Kidney (tissue), 14 donors: ENCODE measurements around the gene UNC13B. TPM values are rescaled to one million over a fixed set of nuclear protein-coding genes. Genes with fewer than 3 reads are reported as not detected.

Experiments
- DNase-seq, 5 donors: peaks; one replicate each; pipeline ENCODE4 v3.0.0-alpha.2; 2013 to 2020
- FAIRE-seq: peaks from 2 replicates; lab custom pipeline; 2012; peaks lifted over from hg19 to GRCh38; lab: Jason Lieb, UNC
- H3K27ac ChIP-seq, 2 donors: one replicate each; pipeline ENCODE4 v1.7.0; 2013; ENCODE audit warnings: low read depth in 2 of 2, low read length in 2 of 2, inconsistent platforms in 1 of 2
- H3K27me3 ChIP-seq: one replicate; pipeline ENCODE4 v1.7.1; 2013; ENCODE audit warnings: low read length, inconsistent platforms; ENCODE audit not compliant: control insufficient read depth, insufficient read depth
- H3K36me3 ChIP-seq, 3 donors: one replicate each; pipeline versions ENCODE4 v1.7.0 to v1.7.1; 2013; ENCODE audit warnings: low read length in 3 of 3, control low read depth in 1 of 3, inconsistent platforms in 1 of 3; ENCODE audit not compliant: insufficient read depth in 3 of 3, control insufficient read depth in 2 of 3
- H3K4me1 ChIP-seq, 3 donors: one replicate each; pipeline versions ENCODE4 v1.7.0 to v1.7.1; 2013; ENCODE audit warnings: low read length in 3 of 3, inconsistent platforms in 1 of 3, low read depth in 1 of 3; ENCODE audit not compliant: control insufficient read depth in 2 of 3, insufficient read depth in 2 of 3
- H3K4me3 ChIP-seq, 3 donors: one replicate each; pipeline versions ENCODE4 v1.7.0 to v1.8.1; 2013; ENCODE audit warnings: low read length in 3 of 3, control low read depth in 1 of 3, inconsistent platforms in 1 of 3
- H3K9ac ChIP-seq, 3 donors: one replicate each; pipeline versions ENCODE4 v1.7.0 to v1.7.1; 2013; ENCODE audit warnings: low read length in 3 of 3, control low read depth in 1 of 3, inconsistent platforms in 1 of 3
- H3K9me3 ChIP-seq, 3 donors: one replicate each; pipeline versions ENCODE4 v1.7.0 to v1.7.1; 2013; ENCODE audit warnings: low read length in 3 of 3, control low read depth in 1 of 3, inconsistent platforms in 1 of 3; ENCODE audit not compliant: control insufficient read depth in 2 of 3, insufficient read depth in 1 of 3
- intact Hi-C: fragments of 100-400 bp; cut with DNase I; formaldehyde crosslinking; loops from one replicate; pipeline ENCODE4 v1.11.1; 2022
- polyA plus RNA-seq: library from polyadenylated mRNA; stranded (reverse); fragments of 350-450 nt; fragmentation: Illumina TruSeq; extraction: RNeasy Lipid Tissue Mini Kit (QIAGEN cat#74804); gene quantifications from one replicate; pipeline ENCODE4 v1.2.3, GENCODE V29; 2014; ENCODE audit warnings: low read depth, low replicate concordance; ENCODE audit not compliant: insufficient read depth
- total RNA-seq: library from RNA; stranded (reverse); fragmentation: NEBNext Ultra II Directional; extraction: Animal tissue kit (Norgen Biotek cat#: 25700); gene quantifications from one replicate; pipeline ENCODE4 v1.2.1, GENCODE V29; 2021
- TF ChIP-seq, protein P1 (sequence below): IDR thresholded peaks from 3 replicates; pipeline ENCODE4 v1.5.1; 2012; ENCODE audit warnings: mild to moderate bottlenecking, moderate library complexity, borderline replicate concordance; ENCODE audit not compliant: insufficient read depth; ENCODE audit errors: extremely low read depth
- donor health status: control.
- donor health status: control.
- donor health status: control.
- donor health status: control.
- donor health status: control.
- donor health status: DM: yes; HTN: yes; CAD: no.
- donor health status: Normal renal cell carcinoma (clear cell type).

UNC13B gene
- total and polyA plus RNA-seq, 2 donors from 2014 or later = 20.8 to 43.6 TPM

DNA sequence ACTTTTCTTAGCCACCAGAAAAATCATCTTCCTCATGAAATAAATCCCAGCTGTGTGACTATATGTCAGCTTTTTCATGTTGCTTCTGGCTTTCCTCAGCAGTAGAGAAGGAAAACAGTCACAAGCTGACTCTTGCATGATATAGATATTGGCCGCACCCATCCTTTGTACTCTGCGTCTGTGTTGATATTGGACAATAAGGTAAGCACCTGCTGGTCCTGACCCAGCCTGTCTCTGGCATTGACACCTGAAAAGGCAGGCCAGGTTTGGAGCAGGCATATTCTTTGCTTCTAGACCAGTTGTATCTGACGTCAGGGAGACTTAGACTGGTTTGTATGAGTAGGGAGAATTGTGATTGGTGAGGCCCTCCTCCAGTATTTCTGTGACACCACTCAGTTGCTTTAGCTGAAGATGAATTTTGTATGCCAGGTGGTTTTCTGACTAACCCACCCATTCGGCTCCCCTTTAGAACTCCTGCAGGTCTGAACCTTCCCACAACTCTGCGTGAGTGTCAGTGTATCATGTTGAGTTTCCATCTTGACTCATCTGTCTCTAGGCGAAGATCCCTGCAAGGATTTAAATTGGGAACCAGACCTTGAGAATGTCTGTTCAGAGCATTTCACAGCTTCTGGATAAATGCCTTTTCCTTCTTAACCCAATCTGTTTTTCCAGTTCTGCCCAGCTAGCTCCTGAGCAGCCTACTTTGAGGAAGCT, 176.9 kb downstream of the UNC13B start:
- no peaks in the 10 kb centered on the region for H3K9me3 ChIP-seq
- H3K36me3 ChIP-seq = no peaks in the 10 kb centered on the region
- H3K27me3 ChIP-seq = no peaks in the 10 kb centered on the region
- H3K9ac ChIP-seq = no peak overlapping the region
- DNase-seq = no peak
- no peak overlapping the region for H3K27ac ChIP-seq
- TF ChIP-seq, protein P1, sequence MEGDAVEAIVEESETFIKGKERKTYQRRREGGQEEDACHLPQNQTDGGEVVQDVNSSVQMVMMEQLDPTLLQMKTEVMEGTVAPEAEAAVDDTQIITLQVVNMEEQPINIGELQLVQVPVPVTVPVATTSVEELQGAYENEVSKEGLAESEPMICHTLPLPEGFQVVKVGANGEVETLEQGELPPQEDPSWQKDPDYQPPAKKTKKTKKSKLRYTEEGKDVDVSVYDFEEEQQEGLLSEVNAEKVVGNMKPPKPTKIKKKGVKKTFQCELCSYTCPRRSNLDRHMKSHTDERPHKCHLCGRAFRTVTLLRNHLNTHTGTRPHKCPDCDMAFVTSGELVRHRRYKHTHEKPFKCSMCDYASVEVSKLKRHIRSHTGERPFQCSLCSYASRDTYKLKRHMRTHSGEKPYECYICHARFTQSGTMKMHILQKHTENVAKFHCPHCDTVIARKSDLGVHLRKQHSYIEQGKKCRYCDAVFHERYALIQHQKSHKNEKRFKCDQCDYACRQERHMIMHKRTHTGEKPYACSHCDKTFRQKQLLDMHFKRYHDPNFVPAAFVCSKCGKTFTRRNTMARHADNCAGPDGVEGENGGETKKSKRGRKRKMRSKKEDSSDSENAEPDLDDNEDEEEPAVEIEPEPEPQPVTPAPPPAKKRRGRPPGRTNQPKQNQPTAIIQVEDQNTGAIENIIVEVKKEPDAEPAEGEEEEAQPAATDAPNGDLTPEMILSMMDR = no peak
- H3K4me3 ChIP-seq = no peak overlapping the region
- H3K4me1 ChIP-seq = peaks cover 0 to 8% (median 0%) of the 10 kb centered on the region in 3 donors
- intact Hi-C loops = no loop called here
- no peak for FAIRE-seq

DNA sequence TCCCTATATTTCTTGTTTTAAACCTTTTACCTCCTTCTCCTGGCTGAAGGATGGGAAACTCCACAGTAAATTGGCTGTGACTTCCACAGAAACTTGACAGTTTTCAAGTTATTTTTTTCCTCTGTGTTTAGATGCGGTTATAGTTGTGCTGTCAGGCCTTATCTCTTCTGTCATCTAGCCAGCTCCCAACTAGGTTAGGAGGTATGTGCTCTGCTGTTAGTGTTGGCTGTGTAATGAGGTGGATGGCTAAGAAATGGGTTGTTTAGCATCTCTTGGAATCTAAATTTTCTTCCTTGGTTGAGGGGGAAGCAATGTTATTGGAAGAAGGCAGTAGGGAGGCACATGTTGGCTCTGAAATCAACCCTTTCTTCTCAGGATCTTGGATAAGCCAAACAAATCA, 178.2 kb downstream of the UNC13B start:
- Histone ChIP-seq H3K27ac (no peak overlapping the region), H3K9ac (no peak overlapping the region), H3K27me3 (no peaks in the 10 kb centered on the region), H3K4me3 (no peak overlapping the region), H3K4me1 (peaks cover 0 to 8% (median 0%) of the 10 kb centered on the region in 3 donors), H3K9me3 (no peaks in the 10 kb centered on the region), H3K36me3 (no peaks in the 10 kb centered on the region)
- intact Hi-C loops = no loop called here
- no peak for DNase-seq
- TF ChIP-seq, protein P1 = no peak
- FAIRE-seq = no peak

DNA sequence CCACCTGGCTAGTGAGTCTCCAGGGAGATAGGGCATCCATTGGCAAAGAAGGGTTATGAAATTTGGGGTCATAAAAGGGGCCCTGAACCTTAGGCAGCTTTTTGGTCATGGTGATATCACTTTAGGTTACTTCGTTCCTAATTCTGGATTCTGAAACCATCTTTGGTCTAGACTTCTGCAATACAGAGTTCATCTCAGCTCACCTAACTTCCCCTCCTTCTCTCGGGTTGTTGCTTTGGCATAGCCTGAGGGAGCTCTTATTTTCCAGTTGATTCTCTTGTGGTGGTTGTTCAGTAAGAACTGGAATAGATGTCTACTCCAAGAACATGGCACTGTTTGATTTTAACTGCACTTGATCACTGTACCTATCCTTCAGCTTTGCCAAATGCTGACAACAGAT, 179.2 kb downstream of the UNC13B start:
- H3K36me3 ChIP-seq = no peaks in the 10 kb centered on the region
- peaks cover 0 to 8% (median 4%) of the 10 kb centered on the region in 3 donors for H3K4me1 ChIP-seq
- FAIRE-seq (no peak), DNase-seq (no peak)
- H3K9ac ChIP-seq = no peak overlapping the region
- TF ChIP-seq, protein P1 = no peak
- H3K27me3 ChIP-seq = no peaks in the 10 kb centered on the region
- intact Hi-C loops = no loop called here
- no peak overlapping the region for H3K27ac ChIP-seq
- H3K9me3 ChIP-seq = no peaks in the 10 kb centered on the region
- no peak overlapping the region for H3K4me3 ChIP-seq
